HEK293 (cell line): ENCODE results near the gene MSI2.

Experiments used
- CTCF ChIP-seq: fragments of 450-650 bp; formaldehyde crosslinking; IDR thresholded peaks from 2 replicates; pipeline ENCODE4 v1.5.1; 2016; ENCODE audit warnings: missing biosample characterization, missing genetic modification characterization
- PRDM10 ChIP-seq: fragments of 450-650 bp; formaldehyde crosslinking; IDR thresholded peaks from 2 replicates; pipeline ENCODE4 v1.5.1; 2016; ENCODE audit warnings: missing biosample characterization, missing genetic modification characterization
- ZFP3 ChIP-seq: fragments of 450-650 bp; formaldehyde crosslinking; IDR thresholded peaks from 2 replicates; pipeline ENCODE4 v1.5.1; 2016; ENCODE audit warnings: low read depth, missing biosample characterization, missing genetic modification characterization
- ZNF692 ChIP-seq: fragments of 450-650 bp; formaldehyde crosslinking; IDR thresholded peaks from 2 replicates; pipeline ENCODE4 v1.5.1; 2016; ENCODE audit warnings: missing biosample characterization, missing genetic modification characterization
- ZNF792 ChIP-seq: fragments of 450-650 bp; formaldehyde crosslinking; IDR thresholded peaks from 2 replicates; pipeline ENCODE4 v1.5.1; 2016; ENCODE audit warnings: missing biosample characterization, missing genetic modification characterization
- TF ChIP-seq, protein P1 (sequence below): fragments of 450-650 bp; formaldehyde crosslinking; IDR thresholded peaks from 2 replicates; pipeline ENCODE4 v1.5.1; 2016; ENCODE audit warnings: missing biosample characterization, missing genetic modification characterization

- TF ChIP-seq ZFP3 (tag by site-specific recombination) (no peak), CTCF (tag by site-specific recombination) (no peak), ZNF792 (no peak), ZNF692 (tag by site-specific recombination) (no peak), PRDM10 (tag by site-specific recombination) (no peak)
- TF ChIP-seq, protein P1, sequence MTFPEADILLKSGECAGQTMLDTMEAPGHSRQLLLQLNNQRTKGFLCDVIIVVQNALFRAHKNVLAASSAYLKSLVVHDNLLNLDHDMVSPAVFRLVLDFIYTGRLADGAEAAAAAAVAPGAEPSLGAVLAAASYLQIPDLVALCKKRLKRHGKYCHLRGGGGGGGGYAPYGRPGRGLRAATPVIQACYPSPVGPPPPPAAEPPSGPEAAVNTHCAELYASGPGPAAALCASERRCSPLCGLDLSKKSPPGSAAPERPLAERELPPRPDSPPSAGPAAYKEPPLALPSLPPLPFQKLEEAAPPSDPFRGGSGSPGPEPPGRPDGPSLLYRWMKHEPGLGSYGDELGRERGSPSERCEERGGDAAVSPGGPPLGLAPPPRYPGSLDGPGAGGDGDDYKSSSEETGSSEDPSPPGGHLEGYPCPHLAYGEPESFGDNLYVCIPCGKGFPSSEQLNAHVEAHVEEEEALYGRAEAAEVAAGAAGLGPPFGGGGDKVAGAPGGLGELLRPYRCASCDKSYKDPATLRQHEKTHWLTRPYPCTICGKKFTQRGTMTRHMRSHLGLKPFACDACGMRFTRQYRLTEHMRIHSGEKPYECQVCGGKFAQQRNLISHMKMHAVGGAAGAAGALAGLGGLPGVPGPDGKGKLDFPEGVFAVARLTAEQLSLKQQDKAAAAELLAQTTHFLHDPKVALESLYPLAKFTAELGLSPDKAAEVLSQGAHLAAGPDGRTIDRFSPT (tag by site-specific recombination): no peak
Observed at GRCh38 chr17:57400648-57401047, 144.3 kb downstream of the MSI2 start.
